Stimulated activated naive CD4-positive, alpha-beta T cell treated with Interleukin-2 at 50 U/mL for 16 hours (primary cell): ENCODE measurements around the gene SECISBP2.
A peak's percentile ranks its signal among the peaks of the same experiment; 100 is the strongest.

Experiments used
- DNase-seq: peaks from one replicate; lab custom pipeline; 2025; lab: John Stamatoyannopoulos, UW

SECISBP2 gene

GRCh38 chr9:89405826-89406225 lies 87.5 kb downstream of the SECISBP2 start:
- no peak for DNase-seq

GRCh38 chr9:89407070-89407469 lies 88.8 kb downstream of the SECISBP2 start:
- DNase-seq, result no peak

GRCh38 chr9:89408628-89409101 lies 90.4 kb downstream of the SECISBP2 start:
- DNase-seq, result peak; percentile 58
